Amygdala (tissue), 56 donors: ENCODE measurements around the gene LPCAT1.
A peak's percentile ranks its signal among the peaks of the same experiment; 100 is the strongest.
"Not testable (repeated sequence)": the region's sequence is repeated elsewhere in the genome, so short reads cannot be mapped to it uniquely, and the experiment has no call there.

Experiments used
- DNase-seq, 56 donors: peaks; one replicate each; lab custom pipeline; 2025; lab: John Stamatoyannopoulos, UW

The LPCAT1 gene

GRCh38 chr5:1524799-1525623 is 1.3 kb upstream of the LPCAT1 start:
- no peak for DNase-seq

- no peak for DNase-seq
Observed at GRCh38 chr5:1524481-1524798, 680 bp upstream of the LPCAT1 start.

- no peak for DNase-seq
Observed at GRCh38 chr5:1523480-1523792, 324 bp downstream of the LPCAT1 start.

GRCh38 chr5:1522601-1523479 is 920 bp downstream of the LPCAT1 start:
- no peak for DNase-seq

GRCh38 chr5:1521671-1522600 is 1.8 kb downstream of the LPCAT1 start:
- no peak for DNase-seq

GRCh38 chr5:1520791-1521453 is 2.8 kb downstream of the LPCAT1 start:
- no peak for DNase-seq

GRCh38 chr5:1519631-1520210 is 4.0 kb downstream of the LPCAT1 start:
- no peak for DNase-seq

- DNase-seq: peak in 1 of 56 donors; percentile 26
Observed at GRCh38 chr5:1517838-1518237, 5.9 kb downstream of the LPCAT1 start.

- no peak for DNase-seq
Observed at GRCh38 chr5:1516615-1517601, 6.9 kb downstream of the LPCAT1 start.

- DNase-seq: no peak
Observed at GRCh38 chr5:1515921-1516571, 7.7 kb downstream of the LPCAT1 start.

GRCh38 chr5:1515311-1515920 is 8.3 kb downstream of the LPCAT1 start:
- DNase-seq: no peak

GRCh38 chr5:1514819-1515310 is 8.9 kb downstream of the LPCAT1 start:
- not testable (repeated sequence) for DNase-seq

- no peak for DNase-seq
Observed at GRCh38 chr5:1514027-1514818, 9.5 kb downstream of the LPCAT1 start.

- no peak for DNase-seq
Observed at GRCh38 chr5:1513326-1514026, 10.3 kb downstream of the LPCAT1 start.

GRCh38 chr5:1512541-1513291 is 11.0 kb downstream of the LPCAT1 start:
- DNase-seq: no peak
